GOT3 (cell line): Measurements from ENCODE around the gene UGGT2.
"Not testable (repeated sequence)": the region's sequence is repeated elsewhere in the genome, so short reads cannot be mapped to it uniquely, and the experiment has no call there.

Source experiments
- DNase-seq: peaks from one replicate; lab custom pipeline; 2025; ENCODE audit warnings: mixed read lengths; lab: John Stamatoyannopoulos, UW

UGGT2 gene

GRCh38 chr13:95898256-95898655 is 154.9 kb downstream of the UGGT2 start:
- no peak for DNase-seq

- DNase-seq: no peak
Measured at GRCh38 chr13:95896301-95896700, 156.9 kb downstream of the UGGT2 start.

- DNase-seq: no peak
Measured at GRCh38 chr13:95893861-95894260, 159.3 kb downstream of the UGGT2 start.

GRCh38 chr13:95882121-95882520 is 171.1 kb downstream of the UGGT2 start:
- DNase-seq: no peak

- no peak for DNase-seq
Measured at GRCh38 chr13:95880331-95880730, 172.9 kb downstream of the UGGT2 start.

GRCh38 chr13:95874286-95874685 is 178.9 kb downstream of the UGGT2 start:
- DNase-seq: no peak

- no peak for DNase-seq
Measured at GRCh38 chr13:95870421-95870820, 182.8 kb downstream of the UGGT2 start.

GRCh38 chr13:95865080-95865615 is 188.1 kb downstream of the UGGT2 start:
- no peak for DNase-seq

- no peak for DNase-seq
Measured at GRCh38 chr13:95862408-95862807, 190.8 kb downstream of the UGGT2 start.

- no peak for DNase-seq
Measured at GRCh38 chr13:95861296-95861695, 191.9 kb downstream of the UGGT2 start.

- no peak for DNase-seq
Measured at GRCh38 chr13:95858286-95859075, 194.7 kb downstream of the UGGT2 start.

- not testable (repeated sequence) for DNase-seq
Measured at GRCh38 chr13:95845656-95846055, 207.5 kb downstream of the UGGT2 start.

GRCh38 chr13:95842898-95843297 is 210.3 kb downstream of the UGGT2 start:
- DNase-seq: no peak

GRCh38 chr13:95841894-95842293 is 211.3 kb downstream of the UGGT2 start:
- DNase-seq: no peak

- DNase-seq: no peak
Measured at GRCh38 chr13:95834134-95834765, 219.0 kb downstream of the UGGT2 start.

GRCh38 chr13:95833719-95834118 is 219.5 kb downstream of the UGGT2 start:
- DNase-seq: no peak

- DNase-seq: no peak
Measured at GRCh38 chr13:95833126-95833525, 220.1 kb downstream of the UGGT2 start.

- DNase-seq: no peak
Measured at GRCh38 chr13:95822303-95822702, 230.9 kb downstream of the UGGT2 start.

- DNase-seq: no peak
Measured at GRCh38 chr13:95814495-95814894, 238.7 kb downstream of the UGGT2 start.

GRCh38 chr13:95813139-95813538 is 240.1 kb downstream of the UGGT2 start:
- DNase-seq: no peak

GRCh38 chr13:95809429-95809828 is 243.8 kb downstream of the UGGT2 start:
- DNase-seq: no peak

- no peak for DNase-seq
Measured at GRCh38 chr13:95805921-95806320, 247.3 kb downstream of the UGGT2 start.

- no peak for DNase-seq
Measured at GRCh38 chr13:95801825-95802224, 251.4 kb downstream of the UGGT2 start.
